Testis (tissue), 3 donors: ENCODE data around the gene DPYD. TPM values are rescaled to one million over a fixed set of nuclear protein-coding genes. Genes with fewer than 3 reads are reported as not detected.

Experiments used
- DNase-seq: peaks from one replicate; pipeline ENCODE4 v3.0.0-alpha.2; 2019
- H3K27ac ChIP-seq, 2 donors: fragments of 200-600 bp; sonication (generic); one replicate each; pipeline ENCODE4 v1.5.1; 2019
- H3K27me3 ChIP-seq: fragments of 200-600 bp; sonication (generic); one replicate; pipeline ENCODE4 v1.5.1; 2019
- H3K36me3 ChIP-seq: fragments of 200-600 bp; sonication (generic); one replicate; pipeline ENCODE4 v1.5.1; 2017; ENCODE audit warnings: low read depth; ENCODE audit errors: missing control alignments
- H3K4me1 ChIP-seq: fragments of 200-600 bp; sonication (generic); one replicate; pipeline ENCODE4 v1.5.1; 2019
- H3K4me3 ChIP-seq, 2 donors: fragments of 200-600 bp; sonication (generic); one replicate each; pipeline ENCODE4 v1.5.1; 2017 to 2019
- H3K9me3 ChIP-seq: fragments of 200-600 bp; sonication (generic); one replicate; pipeline ENCODE4 v1.5.1; 2017
- POLR2A ChIP-seq: fragments of 450-650 bp; IDR thresholded peaks from one replicate; pipeline ENCODE4 v1.6.1; 2017; ENCODE audit warnings: antibody characterized with exemption, mild to moderate bottlenecking, moderate library complexity
- WGBS, 2 donors: methylation state at CpG; one replicate each; pipeline ENCODE4 v1.1.5; 2018; 5-methylcytosine and 5-hydroxymethylcytosine counted together
- intact Hi-C: fragments of 100-400 bp; cut with DNase I; formaldehyde crosslinking; loops from one replicate; pipeline ENCODE4 v1.15.1; 2023; ENCODE audit warnings: low total_unique reads
- polyA plus RNA-seq: library from polyadenylated mRNA; stranded (reverse); fragments of 350-450 nt; fragmentation: Illumina TruSeq; extraction: RNeasy Lipid Tissue Mini Kit (QIAGEN cat#74804); gene quantifications from one replicate; pipeline ENCODE4 v1.2.3, GENCODE V29; 2014; ENCODE audit warnings: low read depth, low replicate concordance; ENCODE audit not compliant: insufficient read depth
- total RNA-seq, 2 donors: library from RNA; depleted of rRNA; stranded (reverse); fragments of >200 nt; gene quantifications; one replicate each; pipeline ENCODE4 v1.2.3, GENCODE V29; 2016
- TF ChIP-seq, protein P1 (sequence below), 3 experiments: fragments of 450-650 bp in 2 of 3; fragments of 200-600 bp in 1 of 3; sonication (generic) in 1 of 3; IDR thresholded peaks; one replicate each; pipeline ENCODE4 v1.5.1; 2016 to 2019; ENCODE audit warnings: antibody characterized with exemption in 3 of 3, mild to moderate bottlenecking in 2 of 3, moderate library complexity in 1 of 3

DPYD gene
- total and polyA plus RNA-seq, 3 donors from 2014 or later, result 6.7 to 14.7 (median 11.5) TPM

DNA sequence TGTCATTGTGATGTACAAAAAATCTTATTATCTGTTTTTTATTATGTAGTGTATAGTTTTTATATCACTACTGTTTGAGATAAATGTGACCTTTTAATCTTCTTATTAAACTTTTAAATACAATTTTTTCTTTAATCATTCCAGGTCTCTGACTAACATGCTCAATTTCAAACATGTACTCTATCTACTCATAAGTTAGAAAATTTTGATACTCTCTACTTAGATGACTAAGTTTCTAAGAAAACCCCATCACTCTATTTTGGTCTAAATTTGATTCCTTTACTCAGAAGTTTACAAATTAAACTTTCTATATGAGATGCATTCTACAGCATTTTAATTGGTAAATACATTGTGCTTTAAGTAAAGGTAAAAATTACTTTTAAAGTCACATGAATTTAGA is 655.2 kb downstream of the DPYD start:
- Histone ChIP-seq H3K27ac (no peak overlapping the region), H3K4me3 (no peak overlapping the region), H3K9me3 (no peaks in the 10 kb centered on the region), H3K27me3 (no peaks in the 10 kb centered on the region), H3K36me3 (no peaks in the 10 kb centered on the region), H3K4me1 (no peaks in the 10 kb centered on the region)
- no peak for DNase-seq
- intact Hi-C loops, result no loop called here
- TF ChIP-seq, protein P1, sequence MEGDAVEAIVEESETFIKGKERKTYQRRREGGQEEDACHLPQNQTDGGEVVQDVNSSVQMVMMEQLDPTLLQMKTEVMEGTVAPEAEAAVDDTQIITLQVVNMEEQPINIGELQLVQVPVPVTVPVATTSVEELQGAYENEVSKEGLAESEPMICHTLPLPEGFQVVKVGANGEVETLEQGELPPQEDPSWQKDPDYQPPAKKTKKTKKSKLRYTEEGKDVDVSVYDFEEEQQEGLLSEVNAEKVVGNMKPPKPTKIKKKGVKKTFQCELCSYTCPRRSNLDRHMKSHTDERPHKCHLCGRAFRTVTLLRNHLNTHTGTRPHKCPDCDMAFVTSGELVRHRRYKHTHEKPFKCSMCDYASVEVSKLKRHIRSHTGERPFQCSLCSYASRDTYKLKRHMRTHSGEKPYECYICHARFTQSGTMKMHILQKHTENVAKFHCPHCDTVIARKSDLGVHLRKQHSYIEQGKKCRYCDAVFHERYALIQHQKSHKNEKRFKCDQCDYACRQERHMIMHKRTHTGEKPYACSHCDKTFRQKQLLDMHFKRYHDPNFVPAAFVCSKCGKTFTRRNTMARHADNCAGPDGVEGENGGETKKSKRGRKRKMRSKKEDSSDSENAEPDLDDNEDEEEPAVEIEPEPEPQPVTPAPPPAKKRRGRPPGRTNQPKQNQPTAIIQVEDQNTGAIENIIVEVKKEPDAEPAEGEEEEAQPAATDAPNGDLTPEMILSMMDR (IDR thresholded peaks at IDR 0.05), result no peak
- TF ChIP-seq POLR2A, result no peak

DNA sequence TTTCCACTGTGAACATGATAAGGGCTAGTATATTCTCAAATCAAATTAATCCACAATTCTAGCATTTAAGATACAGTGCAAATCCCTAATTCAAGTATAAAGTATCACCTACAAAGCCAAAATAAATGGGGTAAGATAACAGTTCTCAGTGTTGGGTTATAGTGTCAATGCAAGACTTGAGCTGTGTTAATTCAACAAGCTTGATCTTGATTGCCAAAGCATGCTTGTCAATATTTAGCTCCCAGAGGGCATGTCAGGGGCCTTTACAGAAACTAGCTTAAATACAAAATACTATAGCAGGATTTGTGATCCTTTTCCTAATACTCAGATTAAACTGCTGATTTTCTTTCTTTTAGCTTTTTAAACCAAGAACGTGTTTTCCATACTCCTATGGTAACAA is 658.0 kb downstream of the DPYD start:
- DNase-seq, result no peak
- Histone ChIP-seq H3K36me3 (no peaks in the 10 kb centered on the region), H3K27me3 (no peaks in the 10 kb centered on the region), H3K27ac (no peak overlapping the region), H3K9me3 (no peaks in the 10 kb centered on the region), H3K4me1 (no peaks in the 10 kb centered on the region), H3K4me3 (no peak overlapping the region)
- TF ChIP-seq, protein P1 (IDR thresholded peaks at IDR 0.05), result no peak
- no peak for TF ChIP-seq POLR2A
- 79 to 85% methylated on average over 1 of the region's 1 CpG for WGBS, 2 donors
- intact Hi-C loops, result no loop called here

DNA sequence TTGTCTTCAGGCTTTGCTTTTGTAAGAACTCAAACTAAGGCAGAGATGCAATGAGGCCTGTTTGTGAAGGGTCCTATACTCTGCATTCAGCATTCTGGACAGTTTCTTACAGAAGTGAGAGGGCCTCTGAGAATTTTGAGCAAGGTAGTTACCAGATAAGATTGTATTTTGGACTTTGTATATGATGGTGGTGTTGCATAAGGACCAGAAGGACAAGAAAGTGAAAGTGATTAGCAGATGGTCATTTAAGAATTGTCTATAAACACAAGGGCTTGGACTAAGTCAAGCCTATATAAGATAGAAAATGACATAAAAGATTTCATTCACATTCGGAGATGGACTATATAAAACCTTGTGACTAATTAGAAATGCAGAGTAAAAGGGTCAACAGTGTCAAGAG is 662.2 kb downstream of the DPYD start:
- intact Hi-C loops, result no loop called here
- Histone ChIP-seq H3K27ac (no peak overlapping the region), H3K4me1 (no peaks in the 10 kb centered on the region), H3K4me3 (no peak overlapping the region), H3K36me3 (no peaks in the 10 kb centered on the region), H3K27me3 (no peaks in the 10 kb centered on the region), H3K9me3 (no peaks in the 10 kb centered on the region)
- WGBS, 2 donors, result 93 to 100% methylated on average over 1 of the region's 1 CpG
- no peak for DNase-seq
- TF ChIP-seq, protein P1 (IDR thresholded peaks at IDR 0.05), result no peak
- no peak for TF ChIP-seq POLR2A

DNA sequence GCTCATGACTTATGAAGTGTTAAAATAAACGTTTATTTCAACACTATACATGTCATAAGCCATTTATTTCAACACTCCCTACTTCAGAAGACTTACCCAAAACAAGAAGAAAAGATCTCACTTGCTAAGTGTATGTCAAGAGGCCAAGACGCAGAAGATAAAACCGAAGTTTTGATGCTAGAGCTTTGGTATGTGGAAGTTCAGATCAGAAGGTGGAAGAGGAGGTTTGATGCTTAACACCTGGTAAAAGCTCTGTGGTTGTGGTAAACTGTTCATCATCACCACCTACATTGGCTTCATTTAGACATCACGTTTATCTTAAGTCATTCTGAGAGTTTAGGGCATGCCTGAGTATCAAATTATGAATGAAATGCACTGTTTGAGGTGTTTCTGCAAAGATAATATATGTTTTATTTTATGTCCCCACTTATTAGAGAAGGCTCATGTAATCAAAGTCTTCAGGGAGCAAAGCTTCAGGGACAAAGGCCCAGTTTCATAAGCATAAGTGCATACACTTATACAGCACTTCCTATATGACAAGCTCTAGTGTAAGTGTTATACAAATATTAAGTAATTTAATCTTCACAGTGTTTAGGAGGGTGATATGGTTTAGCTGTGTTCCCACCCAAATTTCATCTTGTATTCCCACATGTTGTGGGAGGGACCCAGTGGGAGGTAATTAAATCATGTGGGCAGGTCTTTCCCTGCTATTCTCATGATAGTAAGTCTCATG is 665.9 kb downstream of the DPYD start:
- no peaks in the 10 kb centered on the region for H3K36me3 ChIP-seq
- TF ChIP-seq, protein P1 (IDR thresholded peaks at IDR 0.05), result no peak
- TF ChIP-seq POLR2A, result no peak
- H3K9me3 ChIP-seq, result no peaks in the 10 kb centered on the region
- WGBS, 2 donors, result 57 to 67% methylated on average over 4 of the region's 4 CpGs
- H3K27ac ChIP-seq, result no peak overlapping the region
- intact Hi-C loops, result no loop called here
- no peaks in the 10 kb centered on the region for H3K27me3 ChIP-seq
- H3K4me1 ChIP-seq, result no peaks in the 10 kb centered on the region
- no peak overlapping the region for H3K4me3 ChIP-seq
- DNase-seq, result no peak

DNA sequence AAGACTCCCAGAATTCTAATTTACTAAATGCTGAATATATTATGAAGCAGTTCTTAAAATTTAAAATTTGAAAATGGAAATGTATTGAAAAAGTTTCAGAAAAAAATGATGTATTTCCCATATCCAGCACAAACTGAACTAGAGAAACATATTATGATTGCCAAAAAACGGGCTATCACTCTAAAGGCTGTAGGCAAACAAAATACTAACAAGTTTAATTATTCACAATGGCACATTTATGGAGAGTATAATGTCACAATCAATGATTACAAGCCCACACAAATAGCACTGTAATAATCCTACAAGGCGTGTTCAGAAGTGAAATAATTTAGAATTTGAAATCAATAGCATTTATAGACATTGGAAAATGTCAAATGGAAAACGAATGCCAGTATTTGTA is 667.9 kb downstream of the DPYD start:
- no peak overlapping the region for H3K4me3 ChIP-seq
- intact Hi-C loops, result no loop called here
- TF ChIP-seq POLR2A, result no peak
- TF ChIP-seq, protein P1 (IDR thresholded peaks at IDR 0.05), result no peak
- H3K27me3 ChIP-seq, result no peaks in the 10 kb centered on the region
- WGBS, 2 donors, result 87 to 94% methylated on average over 3 of the region's 3 CpGs
- no peaks in the 10 kb centered on the region for H3K9me3 ChIP-seq
- no peaks in the 10 kb centered on the region for H3K4me1 ChIP-seq
- no peaks in the 10 kb centered on the region for H3K36me3 ChIP-seq
- DNase-seq, result no peak
- H3K27ac ChIP-seq, result no peak overlapping the region
